IPS-18c (cell line): Measurements from ENCODE around the gene UQCC3.
A peak's percentile ranks its signal among the peaks of the same experiment; 100 is the strongest.

ENCODE experiments used
- H3K4me3 ChIP-seq: 2 replicates; pipeline ENCODE4 v1.7.0; 2013; ENCODE audit warnings: low read depth, mild to moderate bottlenecking, low read length, moderate library complexity; ENCODE audit not compliant: insufficient read depth
- H3K9me3 ChIP-seq: one replicate; pipeline ENCODE4 v1.6.1; 2013; ENCODE audit warnings: mild to moderate bottlenecking, low read length, moderate library complexity; ENCODE audit not compliant: control insufficient read depth, insufficient read depth

UQCC3 gene

DNA sequence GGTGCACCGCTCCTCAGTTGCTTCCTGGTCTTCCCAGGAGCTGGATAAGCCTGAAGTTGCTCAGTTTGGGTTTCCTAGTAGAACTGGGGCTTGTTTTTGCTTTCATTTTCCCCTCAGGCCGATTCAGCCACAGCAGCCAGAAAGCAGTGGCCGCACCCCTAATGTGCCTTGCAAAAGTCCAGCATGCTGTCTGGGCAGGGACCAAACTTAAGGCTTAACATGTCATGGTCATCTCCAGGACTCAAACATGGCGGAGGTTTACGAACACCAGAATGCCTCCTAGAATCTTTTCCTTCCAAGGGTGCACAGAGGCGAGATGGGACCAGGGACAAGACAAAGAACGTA, 38.5 kb downstream of the UQCC3 start:
- Histone ChIP-seq H3K4me3 (peak overlapping the region; percentile 81), H3K9me3 (no peaks in the 10 kb centered on the region)

DNA sequence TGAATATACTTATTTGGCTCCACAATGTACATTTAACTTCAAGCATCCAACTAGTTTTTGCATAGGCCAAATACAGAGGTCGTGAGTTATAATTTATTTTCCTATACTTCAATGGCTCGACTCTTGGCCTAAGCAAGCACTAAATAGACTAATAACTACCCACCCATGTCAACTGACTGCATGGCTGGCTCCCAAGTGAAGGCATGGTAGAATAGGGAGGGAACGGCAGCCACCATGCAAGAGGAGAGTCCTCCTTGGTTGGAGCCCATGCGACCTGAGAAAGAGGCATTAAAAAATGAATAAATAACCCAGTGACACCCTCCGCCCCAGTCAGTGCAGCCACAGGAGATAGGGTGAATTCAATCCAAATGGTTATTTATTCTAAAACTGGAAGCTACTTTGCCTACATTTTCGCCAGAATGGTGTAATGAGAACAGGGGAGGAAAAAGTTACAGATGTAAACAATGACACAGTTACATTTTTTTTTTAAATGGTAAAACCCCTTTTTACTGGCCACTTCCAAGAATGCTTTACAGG, 40.9 kb downstream of the UQCC3 start:
- Histone ChIP-seq H3K9me3 (no peaks in the 10 kb centered on the region), H3K4me3 (no peak overlapping the region)

DNA sequence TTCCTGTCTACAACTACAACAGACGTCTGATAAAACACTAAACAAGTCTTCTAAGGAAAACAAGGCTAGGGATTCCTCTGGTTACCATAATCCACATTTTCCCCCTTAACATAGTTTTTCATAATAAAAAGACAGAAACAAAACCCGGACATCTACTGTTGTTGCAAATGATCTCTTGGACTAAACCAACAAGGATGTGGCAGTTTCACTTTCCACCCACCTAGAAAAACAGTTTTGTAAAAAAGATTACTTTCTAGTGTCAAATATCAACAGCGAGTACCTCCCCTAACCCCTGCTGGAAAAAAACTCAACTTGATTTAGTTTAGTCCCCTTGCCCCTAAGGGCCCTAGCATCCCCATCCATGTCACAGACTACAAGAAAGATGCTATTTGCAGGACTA, 41.4 kb downstream of the UQCC3 start:
- no peak overlapping the region for H3K4me3 ChIP-seq
- no peaks in the 10 kb centered on the region for H3K9me3 ChIP-seq

DNA sequence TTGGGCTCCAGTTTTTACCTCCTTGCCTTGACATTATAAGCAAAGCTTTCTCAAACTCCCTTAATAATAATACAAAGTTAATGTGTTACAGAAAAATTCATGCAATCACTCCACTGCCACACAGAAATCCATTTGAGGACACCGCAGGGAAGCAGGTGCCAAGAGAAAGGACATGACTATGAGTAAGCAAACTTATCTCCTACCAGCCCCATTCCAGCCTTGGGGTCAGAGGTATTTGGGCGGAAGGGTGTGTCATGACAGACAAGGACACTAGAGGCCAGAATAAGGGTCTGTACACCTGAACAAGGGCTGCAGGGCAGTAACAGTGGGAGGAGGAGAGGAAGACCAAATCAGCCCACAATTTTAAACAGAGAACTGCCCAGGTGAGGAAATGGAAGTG, 41.9 kb downstream of the UQCC3 start:
- H3K9me3 ChIP-seq = no peaks in the 10 kb centered on the region
- H3K4me3 ChIP-seq = no peak overlapping the region

DNA sequence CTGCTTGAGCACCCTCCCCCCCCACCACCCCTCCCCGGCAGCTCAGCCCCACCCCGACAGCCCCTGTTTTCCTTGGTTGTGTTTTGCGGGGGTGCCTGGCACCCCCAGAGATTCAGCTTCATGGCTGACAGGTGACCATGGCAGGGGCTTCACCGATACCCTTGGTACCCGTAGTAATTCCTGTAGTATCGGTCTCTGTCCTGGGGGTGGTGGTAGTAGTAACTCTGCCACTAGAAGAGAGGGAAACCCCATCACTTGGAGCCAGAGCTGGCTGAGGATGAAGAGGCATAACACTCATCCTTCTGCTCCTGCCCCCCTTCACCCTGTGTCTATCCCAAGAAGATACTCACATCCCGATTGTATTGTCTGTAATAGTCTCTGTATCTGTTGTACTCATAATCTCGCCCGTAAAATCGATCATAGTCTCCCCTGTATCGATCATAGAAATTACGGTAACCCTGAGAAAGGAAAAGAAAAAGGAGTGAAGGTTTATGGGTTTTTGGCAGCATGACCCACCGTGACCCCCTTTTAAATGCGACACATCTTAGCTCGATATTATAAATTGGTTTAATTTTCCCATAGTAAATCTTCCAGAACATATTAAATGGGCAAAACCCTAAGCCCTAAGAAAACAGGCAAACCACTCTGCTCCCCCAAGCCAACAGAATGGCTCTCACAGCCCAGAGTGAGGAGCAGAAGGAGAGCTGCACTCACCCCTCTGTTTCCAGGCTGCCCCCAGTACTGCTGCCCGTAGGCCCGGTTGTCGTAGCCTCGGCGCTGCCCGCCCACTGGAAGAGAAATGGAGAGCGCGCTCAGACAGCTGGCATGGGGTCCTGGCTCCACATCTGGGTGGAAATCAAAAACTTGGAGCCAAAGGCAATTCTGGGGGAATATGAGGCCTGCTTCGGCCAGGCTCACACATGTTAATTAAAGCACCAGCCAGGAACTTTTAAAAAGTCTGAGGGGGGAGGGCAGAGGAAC, 44.0 kb downstream of the UQCC3 start:
- H3K9me3 ChIP-seq = no peaks in the 10 kb centered on the region
- H3K4me3 ChIP-seq = no peak overlapping the region

DNA sequence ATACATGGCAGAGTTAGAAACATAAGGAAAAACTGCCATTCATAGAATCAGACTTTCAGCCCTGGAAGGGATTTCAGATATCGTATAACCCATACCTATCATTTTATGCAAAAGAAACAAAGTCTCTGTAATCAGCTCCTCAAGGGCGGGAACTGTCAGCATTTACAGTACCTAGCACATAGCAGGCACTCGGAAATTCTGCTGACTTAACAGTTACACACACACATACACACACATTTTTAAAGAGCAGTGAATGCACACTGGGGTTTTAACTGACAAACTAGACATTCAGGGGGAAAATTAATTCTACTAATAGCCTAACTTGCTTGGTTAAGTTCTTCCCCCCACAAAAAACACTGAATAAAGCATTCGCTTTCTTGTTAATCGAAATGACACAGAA, 44.7 kb downstream of the UQCC3 start:
- H3K9me3 ChIP-seq = no peaks in the 10 kb centered on the region
- no peak overlapping the region for H3K4me3 ChIP-seq

DNA sequence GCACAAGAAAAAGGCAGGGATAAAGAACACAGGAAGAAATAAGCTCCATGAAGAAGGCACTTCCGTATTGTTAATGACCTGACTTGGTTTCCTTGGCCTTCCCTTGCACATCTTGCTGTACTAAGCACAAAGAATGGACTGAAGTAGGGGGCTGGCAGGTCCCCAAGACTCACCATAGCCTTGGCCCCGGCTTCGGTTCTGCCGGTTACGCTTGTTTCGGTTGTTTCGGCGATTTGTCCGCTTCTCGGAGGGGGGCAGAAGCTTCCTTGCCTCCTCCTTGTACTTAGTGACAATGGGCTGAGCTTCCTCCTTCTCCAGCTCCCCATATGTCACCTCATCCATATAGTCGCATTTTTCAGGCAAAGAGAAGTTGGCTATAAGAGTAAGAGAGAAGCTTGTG, 45.3 kb downstream of the UQCC3 start:
- no peaks in the 10 kb centered on the region for H3K9me3 ChIP-seq
- H3K4me3 ChIP-seq = no peak overlapping the region

- Histone ChIP-seq H3K4me3 (no peak overlapping the region), H3K9me3 (no peaks in the 10 kb centered on the region)
Observed at GRCh38 chr11:62719302-62719978, 48.0 kb downstream of the UQCC3 start.

DNA sequence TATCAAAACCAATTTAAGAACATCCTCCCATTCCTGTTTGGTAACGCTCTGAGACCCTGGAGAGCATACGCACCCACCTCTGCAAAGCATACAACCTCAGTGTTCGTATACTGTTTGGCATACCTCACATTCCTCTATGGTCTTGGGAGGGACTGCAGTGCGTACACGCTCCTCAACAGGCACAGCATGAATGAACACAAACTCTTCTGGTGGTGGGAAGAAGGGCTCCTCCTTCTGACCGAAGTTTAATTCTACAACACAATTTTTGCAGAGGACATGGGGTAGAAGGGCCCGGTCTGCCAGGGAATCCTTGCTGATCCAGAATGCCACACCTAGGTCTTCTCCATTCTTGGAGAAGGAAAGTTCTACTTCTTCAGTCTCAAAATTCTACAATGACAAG, 50.5 kb downstream of the UQCC3 start:
- Histone ChIP-seq H3K9me3 (peaks cover 2% of the 10 kb centered on the region), H3K4me3 (no peak overlapping the region)
